GM10847 (cell line): ENCODE data around the gene RNF141.

Experiments used
- POLR2A ChIP-seq: IDR thresholded peaks from 2 replicates; pipeline ENCODE4 v1.6.1; 2011; ENCODE audit not compliant: insufficient read length; ENCODE audit errors: extremely low read depth

Gene RNF141, protein sequence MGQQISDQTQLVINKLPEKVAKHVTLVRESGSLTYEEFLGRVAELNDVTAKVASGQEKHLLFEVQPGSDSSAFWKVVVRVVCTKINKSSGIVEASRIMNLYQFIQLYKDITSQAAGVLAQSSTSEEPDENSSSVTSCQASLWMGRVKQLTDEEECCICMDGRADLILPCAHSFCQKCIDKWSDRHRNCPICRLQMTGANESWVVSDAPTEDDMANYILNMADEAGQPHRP

DNA sequence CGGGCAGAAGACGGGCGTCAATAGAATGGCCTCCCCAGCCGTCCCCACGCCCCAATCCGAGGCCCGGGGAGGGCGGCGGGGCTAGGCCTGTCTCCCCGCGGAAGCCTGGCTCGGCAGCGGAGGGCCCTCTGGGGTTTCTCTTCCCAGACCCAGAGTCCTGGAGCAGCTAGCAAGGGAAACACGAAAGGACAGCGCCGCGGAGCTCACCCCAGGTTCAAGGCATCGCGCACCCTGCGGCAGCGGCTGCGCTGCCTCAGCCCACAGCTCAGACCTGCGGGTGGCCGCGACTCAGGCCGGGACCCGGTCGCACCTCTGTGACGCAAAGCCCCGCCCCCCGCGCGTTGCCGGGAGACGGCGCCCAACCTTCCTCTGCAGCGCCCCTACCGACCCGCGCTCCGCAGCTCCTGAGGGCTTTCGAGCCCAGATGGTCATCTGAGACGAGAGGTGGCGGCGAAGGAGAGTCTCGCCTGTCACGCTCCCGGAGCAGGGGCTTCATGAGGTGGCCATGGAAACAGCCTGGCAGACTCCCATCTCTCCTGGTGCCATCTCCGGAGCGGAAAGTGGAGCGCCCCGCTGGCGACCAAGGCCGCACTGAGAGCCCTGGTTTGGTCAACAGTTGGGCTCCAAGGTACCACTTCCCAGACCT is at the start of gene RNF141:
Gene RNF141, minus strand, starts transcription at position 273 of the 646 bp plus-strand sequence. CDS start 7,029 bp downstream, outside the sequence.
- TF ChIP-seq POLR2A: peak; percentile 90

DNA sequence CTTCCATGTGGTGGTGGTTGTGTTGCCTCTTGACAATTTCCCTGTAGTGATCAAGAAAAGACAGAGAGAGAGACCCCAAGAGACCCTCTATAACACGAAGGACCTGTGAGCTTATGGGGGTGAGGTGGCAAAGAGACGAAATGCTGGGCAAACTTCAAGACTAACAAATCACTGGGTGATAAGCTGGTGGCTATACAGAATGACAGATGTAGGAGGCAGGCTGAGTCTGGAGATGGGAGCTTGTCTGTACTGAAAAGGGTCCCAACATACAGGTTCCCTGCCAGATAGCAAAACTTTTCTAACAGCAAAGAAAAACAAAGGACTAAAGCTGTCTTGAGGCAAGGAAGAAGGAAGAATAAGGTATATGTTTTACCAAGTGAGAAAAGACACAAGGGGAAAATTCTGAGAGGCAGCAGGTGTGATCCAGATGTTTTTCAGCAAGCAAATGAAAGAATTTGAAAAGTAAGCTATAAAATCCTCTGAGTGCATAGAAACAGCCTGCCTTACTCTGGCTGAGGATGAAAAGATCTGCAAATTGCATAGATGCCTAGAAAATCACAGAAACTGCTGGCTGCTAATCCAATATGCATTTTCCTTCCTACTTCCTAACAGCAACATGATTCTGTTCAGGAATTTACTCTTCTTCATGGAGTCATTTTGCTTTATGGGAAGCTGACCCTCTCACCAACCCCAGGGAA is 49.4 kb upstream of the RNF141 start:
- no peak for TF ChIP-seq POLR2A

DNA sequence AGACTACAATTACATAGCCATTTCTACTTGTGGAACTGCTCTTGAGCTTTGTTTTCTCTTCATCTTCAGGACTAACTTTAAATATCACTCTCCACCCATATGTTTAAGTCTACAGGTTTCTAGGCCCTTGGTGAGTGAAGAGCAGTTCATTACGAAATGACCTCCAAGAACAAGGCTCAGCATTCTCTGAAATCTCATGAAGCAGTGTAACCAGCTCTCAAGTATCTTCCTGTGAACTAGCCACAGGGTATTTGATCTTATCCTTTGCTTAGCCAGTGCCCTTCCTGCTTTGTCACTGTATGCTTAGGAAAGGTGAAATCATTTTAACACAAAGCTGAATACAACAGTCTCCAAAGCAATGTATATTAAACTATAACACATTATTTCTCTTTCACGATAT is 47.9 kb upstream of the RNF141 start:
- no peak for TF ChIP-seq POLR2A

DNA sequence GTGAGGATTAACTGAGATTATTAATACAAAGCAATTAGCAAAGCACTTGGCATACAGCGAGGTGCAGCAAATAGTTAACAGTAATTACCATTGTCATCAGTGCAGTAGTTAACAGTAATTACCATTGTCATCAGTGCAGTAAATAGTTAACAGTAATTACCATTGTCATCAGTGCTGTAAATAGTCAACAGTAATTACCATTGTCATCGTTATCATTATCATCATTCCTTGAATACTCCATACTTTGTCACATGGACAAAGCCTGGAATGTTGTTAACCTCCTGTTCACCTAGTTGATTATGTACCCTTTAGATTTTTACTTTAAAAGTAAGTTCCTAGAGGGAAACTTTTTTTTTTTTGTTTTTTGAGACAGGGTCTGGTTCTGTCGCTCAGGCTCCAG is 47.0 kb upstream of the RNF141 start:
- no peak for TF ChIP-seq POLR2A

DNA sequence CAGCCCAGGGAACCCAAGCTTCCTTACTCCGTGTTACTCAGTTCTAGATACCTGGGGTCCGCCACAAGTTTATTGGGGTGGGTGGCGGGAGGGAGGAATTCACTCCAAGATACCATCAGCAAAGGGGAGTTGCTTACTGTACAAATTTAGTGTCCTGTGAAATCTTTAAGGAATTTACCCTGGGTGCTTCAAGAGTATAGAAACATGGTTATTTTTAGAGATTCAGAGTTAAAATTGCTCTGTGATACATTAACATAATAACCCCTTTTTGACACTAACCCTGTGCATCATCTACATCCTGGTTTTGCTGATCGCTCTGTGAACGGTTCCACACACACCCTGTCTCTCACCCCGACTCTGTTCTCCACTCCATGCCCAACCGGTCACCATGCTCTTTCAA is 46.4 kb upstream of the RNF141 start:
- no peak for TF ChIP-seq POLR2A

DNA sequence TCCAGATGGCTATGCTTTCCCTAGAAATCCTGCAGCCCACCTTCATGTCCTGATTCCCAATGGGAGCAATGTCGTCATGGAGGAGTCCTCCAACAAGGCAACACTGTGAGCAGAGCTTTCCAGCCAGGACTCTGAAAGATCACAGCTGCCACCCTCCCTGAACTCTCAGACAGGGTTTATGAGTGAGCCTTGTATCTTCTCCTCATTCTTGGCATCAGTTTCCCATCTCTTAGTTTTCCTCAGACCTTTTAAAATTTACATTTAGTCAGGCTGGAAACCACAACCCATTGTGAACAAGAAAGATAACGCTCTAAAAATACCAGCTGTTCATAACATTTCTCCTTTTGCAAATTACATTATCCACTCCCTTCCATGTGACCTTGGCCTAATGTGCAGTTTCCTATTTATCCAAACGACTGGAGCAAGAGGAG is 43.1 kb upstream of the RNF141 start:
- no peak for TF ChIP-seq POLR2A

DNA sequence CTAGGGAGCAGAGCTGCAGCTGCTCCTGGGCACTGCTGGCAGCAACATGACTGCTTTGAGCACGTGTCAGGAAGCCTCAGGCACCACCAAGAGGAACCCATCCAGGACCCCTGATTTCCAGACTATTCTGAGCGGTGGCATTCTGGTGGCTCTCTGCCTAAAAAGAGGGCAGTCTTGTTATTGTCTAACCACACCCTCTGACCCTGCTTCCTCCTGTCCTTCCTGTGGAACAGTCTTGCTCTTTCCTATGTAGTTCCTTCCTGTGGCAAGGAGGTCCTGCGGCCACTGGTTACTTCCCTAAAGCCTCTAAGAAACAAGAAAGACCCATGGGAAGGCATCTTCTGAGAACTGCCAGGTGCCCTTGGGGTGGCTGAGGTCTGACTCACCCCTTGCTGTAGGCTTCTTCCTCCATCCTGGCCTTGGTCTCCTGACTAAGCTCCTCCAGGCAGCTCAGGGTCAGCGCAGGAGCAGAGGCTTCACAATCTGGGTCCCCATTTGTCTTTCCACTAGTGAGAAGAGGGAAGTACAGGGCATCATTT is 40.6 kb upstream of the RNF141 start:
- no peak for TF ChIP-seq POLR2A

DNA sequence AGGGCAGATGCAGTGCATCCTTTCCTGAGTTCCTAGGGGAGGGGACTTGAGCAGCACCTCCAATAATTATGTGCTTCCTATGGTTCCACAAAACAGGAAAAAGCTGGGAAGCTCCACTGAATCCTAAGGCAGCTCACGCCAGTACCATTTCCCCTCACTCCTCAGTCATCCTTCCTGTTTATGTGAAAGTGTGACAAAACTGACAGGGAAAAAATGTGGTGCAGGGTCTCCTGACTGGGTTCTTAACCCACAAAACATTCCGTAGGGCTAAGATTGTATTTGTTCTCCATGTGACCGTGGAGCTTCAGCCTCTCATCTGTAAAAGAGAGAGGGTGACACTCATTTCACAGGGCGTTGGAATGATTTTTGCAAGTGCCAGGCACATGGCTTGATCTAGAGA is 39.6 kb upstream of the RNF141 start:
- TF ChIP-seq POLR2A: no peak

DNA sequence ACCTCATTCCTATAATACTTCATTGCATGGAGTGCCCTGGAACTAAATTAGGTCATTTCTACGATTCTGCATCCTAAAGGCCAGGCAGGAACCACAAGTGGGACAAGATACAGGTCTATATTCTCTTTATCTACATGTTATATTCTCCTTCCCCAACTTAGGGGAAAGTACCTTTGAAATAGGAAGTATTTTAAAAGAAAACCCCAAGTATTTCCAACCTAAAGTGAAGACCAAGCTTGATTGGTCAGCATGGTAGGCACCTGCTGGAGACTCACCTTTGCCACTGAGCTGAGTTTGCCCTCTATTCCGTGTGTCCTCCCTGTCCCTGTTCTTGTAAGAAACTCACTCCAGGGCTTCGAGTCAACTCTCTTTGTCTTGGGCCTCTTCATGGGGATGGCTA is 38.7 kb upstream of the RNF141 start:
- TF ChIP-seq POLR2A: no peak

DNA sequence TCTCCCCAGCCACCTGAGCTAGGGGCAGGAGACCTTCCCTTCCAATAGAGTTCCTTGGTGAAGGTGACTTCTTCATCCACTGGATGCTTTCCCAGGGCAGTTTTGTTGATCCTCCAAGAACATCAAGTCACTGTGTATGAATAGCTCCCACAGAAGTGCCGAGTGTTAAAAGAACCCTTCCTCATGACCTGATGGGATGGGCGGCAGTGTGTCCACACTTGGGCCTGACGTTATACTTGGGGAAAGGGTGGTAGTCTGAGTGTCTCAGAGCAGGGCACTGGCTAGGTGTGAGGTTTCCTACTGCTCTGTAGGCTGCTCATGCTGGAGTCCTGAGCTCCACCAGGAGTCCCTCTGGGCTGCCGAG is 35.0 kb upstream of the RNF141 start:
- no peak for TF ChIP-seq POLR2A

DNA sequence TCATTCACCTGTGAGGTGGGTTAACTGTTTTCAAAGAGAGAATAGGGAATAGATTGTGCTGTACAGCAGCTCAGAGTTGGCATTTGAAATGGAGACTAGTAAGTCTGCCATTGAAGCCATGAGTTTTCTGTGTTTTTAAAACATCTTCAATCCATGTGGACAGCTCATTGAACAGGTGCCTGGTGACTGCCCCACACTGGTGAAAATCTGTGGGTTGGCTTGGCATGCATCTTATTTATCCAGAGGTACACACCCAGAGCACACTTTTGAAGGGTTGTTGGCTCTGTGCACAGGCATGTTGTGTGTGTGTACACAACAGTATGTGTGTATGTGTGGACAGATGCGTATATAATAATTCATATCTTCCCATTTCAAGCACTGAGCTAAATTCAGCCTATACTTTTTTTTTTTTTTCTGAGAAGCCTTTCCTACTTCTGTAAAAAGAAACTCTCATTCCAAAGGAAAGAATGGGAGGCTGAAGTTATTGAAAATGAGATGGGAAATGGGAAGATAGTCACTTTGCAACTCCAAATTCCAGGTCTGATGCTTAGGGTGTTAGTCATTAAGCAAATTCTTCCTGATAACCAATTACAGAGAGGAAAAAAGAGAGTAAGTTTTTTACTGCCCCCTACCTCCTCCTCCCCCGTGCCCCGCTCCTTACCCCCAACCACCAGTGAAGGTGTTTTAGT is 34.5 kb upstream of the RNF141 start:
- no peak for TF ChIP-seq POLR2A

DNA sequence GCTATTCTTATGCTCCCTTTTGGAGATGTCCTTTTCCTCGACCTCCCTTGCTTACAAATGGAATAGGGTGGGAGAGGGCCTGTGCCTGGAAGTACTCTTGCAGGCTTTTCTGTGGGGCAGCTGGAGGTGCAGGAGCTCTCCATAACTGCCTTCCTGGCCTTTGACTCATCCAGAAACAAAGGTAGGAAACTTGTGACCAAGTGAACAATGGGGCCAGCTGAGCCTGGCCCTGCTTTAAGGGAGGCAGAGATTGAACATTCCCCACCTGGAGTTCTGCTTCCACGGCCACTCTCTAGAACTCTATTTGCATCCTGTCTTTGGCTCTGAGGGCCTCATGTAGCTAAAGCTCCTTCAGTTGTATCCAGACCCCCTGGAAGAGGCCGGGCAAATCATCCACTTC is 32.6 kb upstream of the RNF141 start:
- no peak for TF ChIP-seq POLR2A

DNA sequence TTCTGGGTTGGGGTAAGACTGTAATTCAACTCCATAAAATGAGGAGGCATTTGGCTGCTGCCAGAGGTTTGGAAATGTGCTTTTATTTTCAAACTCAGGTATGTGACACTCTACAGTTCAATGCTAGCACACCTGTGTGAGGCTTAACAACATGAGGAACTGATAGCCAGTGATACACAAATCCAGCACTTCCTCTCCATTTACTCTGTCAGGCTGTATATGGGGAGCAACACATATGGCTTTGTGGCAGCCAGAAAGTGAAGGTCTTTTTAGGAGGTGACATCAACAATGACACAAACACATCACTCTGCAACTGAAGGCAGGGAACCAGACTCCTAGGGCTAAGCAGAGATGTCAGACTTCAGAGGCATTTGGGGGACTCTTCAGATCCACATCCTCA is 32.0 kb upstream of the RNF141 start:
- no peak for TF ChIP-seq POLR2A

DNA sequence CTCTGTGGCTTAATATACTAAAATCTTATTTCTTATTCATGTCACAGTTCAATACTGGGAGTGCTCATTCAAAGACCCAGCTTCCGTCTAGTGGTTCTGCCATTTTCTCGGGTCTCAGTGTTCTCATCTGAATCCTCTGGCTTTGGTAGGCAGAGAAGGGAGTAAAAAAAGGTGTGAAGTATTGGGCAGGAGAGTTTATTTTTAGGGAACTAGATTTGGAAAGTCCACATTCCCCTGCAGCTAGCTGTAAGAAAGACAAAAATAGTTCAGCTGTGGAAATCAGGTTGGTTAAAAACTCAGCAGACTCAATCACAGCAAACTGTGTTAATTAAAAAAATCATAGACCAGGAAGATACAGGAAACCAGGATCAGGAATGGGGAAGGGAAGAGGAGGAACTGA is 31.5 kb upstream of the RNF141 start:
- TF ChIP-seq POLR2A: no peak

DNA sequence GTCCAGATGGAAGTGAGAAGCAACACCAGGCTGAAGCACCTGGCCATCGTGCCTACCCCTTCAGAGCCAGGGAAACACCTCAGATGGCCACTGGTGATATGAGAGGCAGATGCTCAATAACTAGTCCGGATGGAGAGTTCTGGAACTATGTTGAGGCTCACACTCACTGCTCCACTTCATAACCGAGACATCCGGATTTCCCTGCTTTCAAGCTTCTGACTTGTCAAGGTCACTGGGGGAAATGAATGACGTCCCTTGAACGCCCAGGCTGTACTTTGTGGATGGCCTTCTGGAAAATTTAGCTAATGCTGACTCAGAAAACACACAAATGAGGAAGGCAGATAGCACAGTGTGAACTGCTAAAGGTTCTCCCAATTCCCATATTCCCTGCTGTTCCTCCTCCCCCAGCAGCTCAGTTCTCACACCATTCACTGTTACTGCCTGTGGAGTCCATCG is 27.5 kb upstream of the RNF141 start, which contains the start of gene LYVE1:
Gene LYVE1, minus strand, starts transcription at position 180 of the 456 bp plus-strand sequence. Its CDS starts 133 bp downstream, at position 47.
- TF ChIP-seq POLR2A: no peak
